Nephron progenitor cell (in vitro differentiated cells): ENCODE data around the gene ITIH1.

Experiments
- DNase-seq: peaks from one replicate; pipeline ENCODE4 v3.0.0; 2021
- H3K27ac Mint-ChIP-seq: 2 replicates; pipeline ENCODE4 v1.8.0; 2021; ENCODE audit warnings: mild to moderate bottlenecking, moderate library complexity, mixed read lengths
- H3K27me3 Mint-ChIP-seq: 2 replicates; pipeline ENCODE4 v1.8.0; 2021; ENCODE audit warnings: mild to moderate bottlenecking, low read depth, mixed read lengths; ENCODE audit not compliant: poor library complexity
- H3K36me3 Mint-ChIP-seq: 2 replicates; pipeline ENCODE4 v1.8.0; 2021; ENCODE audit warnings: low read depth, mixed read lengths
- H3K4me1 Mint-ChIP-seq: 2 replicates; pipeline ENCODE4 v1.8.0; 2021; ENCODE audit warnings: mixed read lengths
- H3K4me3 Mint-ChIP-seq: 2 replicates; pipeline ENCODE4 v1.8.0; 2021; ENCODE audit warnings: mild to moderate bottlenecking, moderate library complexity, mixed read lengths
- H3K9me3 Mint-ChIP-seq: 2 replicates; pipeline ENCODE4 v1.8.0; 2021; ENCODE audit warnings: mild to moderate bottlenecking, moderate library complexity, mixed read lengths
- TF ChIP-seq, protein P1 (sequence below): fragments of 200-600 bp; sonication (generic); IDR thresholded peaks from 2 replicates; pipeline ENCODE4 v1.5.0; 2021; ENCODE audit warnings: antibody characterized with exemption

ITIH1 gene

DNA sequence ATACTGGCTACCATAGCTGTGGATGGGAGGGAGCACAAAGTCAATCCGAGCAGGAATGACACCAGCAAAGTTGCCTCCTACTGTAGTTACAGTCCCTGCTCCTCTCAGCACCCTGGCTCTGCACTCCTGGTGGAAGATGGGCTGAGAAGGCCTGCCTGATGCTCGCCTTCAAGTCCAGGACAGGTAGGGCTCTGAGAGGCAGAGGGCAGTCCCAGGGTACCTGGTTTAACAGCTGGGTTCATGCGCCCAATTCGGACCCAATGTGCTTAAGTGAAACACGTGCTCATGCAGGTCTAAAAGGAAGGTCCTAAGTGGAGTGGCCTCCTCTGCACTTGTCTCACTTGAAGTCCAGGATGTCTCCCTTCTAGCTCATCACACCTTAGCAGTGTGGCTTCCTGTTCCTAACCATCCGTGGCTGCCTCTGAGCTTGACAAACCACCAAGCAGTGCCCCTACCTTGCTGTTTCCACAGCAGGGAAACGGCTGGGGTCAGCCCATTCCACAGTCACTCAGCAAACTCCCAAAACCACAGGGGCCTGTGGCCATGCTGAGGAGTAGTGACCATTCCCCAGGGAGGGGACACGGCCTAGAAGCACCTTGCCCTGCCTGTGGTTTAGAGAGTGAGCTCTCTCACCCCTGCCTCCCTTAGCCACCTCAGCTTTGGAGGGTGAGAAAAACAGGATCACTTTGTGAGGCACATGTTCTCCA, 61.3 kb downstream of the ITIH1 start:
- H3K9me3 Mint-ChIP-seq: no peaks in the 10 kb centered on the region
- peaks cover 53% of the 10 kb centered on the region for H3K4me1 Mint-ChIP-seq
- no peak for DNase-seq
- H3K4me3 Mint-ChIP-seq: no peak overlapping the region
- H3K27me3 Mint-ChIP-seq: peaks cover 11% of the 10 kb centered on the region
- peaks cover 5% of the 10 kb centered on the region for H3K36me3 Mint-ChIP-seq
- TF ChIP-seq, protein P1, sequence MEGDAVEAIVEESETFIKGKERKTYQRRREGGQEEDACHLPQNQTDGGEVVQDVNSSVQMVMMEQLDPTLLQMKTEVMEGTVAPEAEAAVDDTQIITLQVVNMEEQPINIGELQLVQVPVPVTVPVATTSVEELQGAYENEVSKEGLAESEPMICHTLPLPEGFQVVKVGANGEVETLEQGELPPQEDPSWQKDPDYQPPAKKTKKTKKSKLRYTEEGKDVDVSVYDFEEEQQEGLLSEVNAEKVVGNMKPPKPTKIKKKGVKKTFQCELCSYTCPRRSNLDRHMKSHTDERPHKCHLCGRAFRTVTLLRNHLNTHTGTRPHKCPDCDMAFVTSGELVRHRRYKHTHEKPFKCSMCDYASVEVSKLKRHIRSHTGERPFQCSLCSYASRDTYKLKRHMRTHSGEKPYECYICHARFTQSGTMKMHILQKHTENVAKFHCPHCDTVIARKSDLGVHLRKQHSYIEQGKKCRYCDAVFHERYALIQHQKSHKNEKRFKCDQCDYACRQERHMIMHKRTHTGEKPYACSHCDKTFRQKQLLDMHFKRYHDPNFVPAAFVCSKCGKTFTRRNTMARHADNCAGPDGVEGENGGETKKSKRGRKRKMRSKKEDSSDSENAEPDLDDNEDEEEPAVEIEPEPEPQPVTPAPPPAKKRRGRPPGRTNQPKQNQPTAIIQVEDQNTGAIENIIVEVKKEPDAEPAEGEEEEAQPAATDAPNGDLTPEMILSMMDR: no peak
- no peak overlapping the region for H3K27ac Mint-ChIP-seq

DNA sequence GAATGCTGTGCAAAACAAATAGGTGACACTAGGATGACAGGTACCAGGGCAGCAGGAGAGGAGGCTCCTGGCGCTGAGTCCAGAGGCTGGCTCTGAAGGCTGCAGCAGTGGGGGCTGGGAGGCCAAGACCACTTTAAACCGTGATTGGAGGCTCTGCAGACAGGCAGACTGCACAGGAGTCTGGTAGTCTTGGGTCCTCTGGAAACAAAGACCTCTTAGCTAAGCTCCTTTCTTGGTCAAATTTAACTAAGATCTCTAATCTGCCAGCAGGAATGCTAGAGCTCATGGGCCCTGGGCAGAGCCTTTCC, 61.8 kb downstream of the ITIH1 start:
- Mint-ChIP-seq H3K27me3 (peaks cover 11% of the 10 kb centered on the region), H3K4me1 (peaks cover 48% of the 10 kb centered on the region), H3K27ac (no peak overlapping the region), H3K36me3 (peaks cover 5% of the 10 kb centered on the region), H3K9me3 (no peaks in the 10 kb centered on the region), H3K4me3 (no peak overlapping the region)
- TF ChIP-seq, protein P1: no peak
- no peak for DNase-seq

DNA sequence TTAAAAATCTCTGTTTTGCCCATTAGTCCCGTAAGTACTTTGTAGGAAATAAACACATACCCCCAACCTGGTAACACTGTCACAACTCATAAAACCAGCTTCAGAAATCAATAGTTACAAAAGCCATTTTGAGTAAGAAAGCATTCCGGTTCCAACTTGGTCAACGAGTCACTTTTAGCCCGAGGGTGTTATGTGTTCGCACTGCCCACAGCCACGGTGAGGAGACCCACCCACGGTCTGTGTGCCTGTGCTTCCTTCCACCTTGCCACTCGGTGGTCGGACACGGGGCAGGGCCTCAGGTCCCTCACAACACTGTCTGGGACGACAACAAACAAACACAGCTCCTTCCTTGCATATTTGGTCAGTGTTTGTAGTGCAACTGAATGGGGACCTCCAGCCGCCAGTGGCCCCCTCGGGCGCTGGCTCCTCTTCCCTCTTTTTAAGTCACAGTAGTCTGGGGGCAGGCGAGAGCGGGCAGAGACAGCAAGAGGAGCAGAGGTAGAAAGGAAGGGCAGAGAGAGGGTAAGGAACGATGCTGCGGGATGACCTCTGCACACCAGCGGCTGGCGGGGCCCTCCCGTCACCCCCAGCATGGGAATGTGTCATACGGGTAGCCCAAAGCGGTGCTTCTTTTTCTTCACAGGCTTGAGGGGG, 62.6 kb downstream of the ITIH1 start:
- Mint-ChIP-seq H3K27me3 (peaks cover 11% of the 10 kb centered on the region), H3K4me1 (peaks cover 44% of the 10 kb centered on the region), H3K36me3 (peaks cover 5% of the 10 kb centered on the region), H3K4me3 (no peak overlapping the region), H3K9me3 (no peaks in the 10 kb centered on the region), H3K27ac (no peak overlapping the region)
- TF ChIP-seq, protein P1: no peak
- DNase-seq: no peak

DNA sequence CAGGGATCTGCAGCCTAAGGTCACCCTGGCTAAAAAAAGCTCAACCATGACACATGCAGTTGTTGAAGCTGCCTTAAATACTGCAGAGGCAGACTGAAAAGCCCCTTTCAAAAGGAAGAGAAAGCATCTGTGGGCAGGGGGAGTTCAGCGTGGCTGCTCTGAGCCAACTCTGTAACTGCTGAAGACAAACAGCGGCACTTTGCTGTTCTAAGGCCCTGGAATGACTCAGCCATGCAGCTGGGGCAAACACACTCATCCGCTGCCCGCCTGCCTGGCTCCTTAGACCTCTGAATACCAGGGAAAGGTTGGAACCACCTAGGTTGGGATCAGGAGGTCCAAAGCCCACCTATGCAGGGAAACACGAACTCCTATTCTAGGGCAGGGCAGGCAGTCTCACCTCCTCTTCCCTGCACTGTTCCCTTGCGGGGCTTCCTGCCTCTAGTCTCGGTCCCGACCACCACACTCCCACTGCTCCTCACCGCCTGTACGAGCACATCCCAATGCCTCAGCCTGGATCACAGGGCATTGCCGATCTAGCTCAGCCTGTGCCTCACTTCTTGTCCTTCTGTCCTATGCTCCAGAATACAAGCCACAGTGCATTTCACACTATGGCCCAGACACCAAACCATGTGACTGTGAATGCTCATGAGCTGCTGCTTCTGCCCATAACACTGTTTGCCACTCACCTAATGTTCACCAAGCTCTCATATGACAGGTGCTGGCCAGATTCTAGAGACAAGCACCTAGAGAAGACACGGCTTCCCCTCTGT, 64.0 kb downstream of the ITIH1 start:
- Mint-ChIP-seq H3K27me3 (peaks cover 9% of the 10 kb centered on the region), H3K4me1 (peaks cover 41% of the 10 kb centered on the region), H3K4me3 (no peak overlapping the region), H3K9me3 (no peaks in the 10 kb centered on the region), H3K36me3 (peaks cover 5% of the 10 kb centered on the region), H3K27ac (peak overlapping the region; percentile 29)
- TF ChIP-seq, protein P1: no peak
- no peak for DNase-seq
